GM12891 (cell line): Measurements from ENCODE around the gene UBASH3B.

Experiments
- DNase-seq: peaks from one replicate; pipeline ENCODE4 v3.0.0; 2011; ENCODE audit warnings: low spot score; ENCODE audit not compliant: insufficient read length
- FAIRE-seq: peaks from 2 replicates; lab custom pipeline; 2011; peaks lifted over from hg19 to GRCh38; lab: Jason Lieb, UNC
- PAX5 ChIP-seq: IDR thresholded peaks from 2 replicates; pipeline ENCODE4 v1.6.1; 2011; ENCODE audit warnings: low read length, moderate library complexity, mild to moderate bottlenecking; ENCODE audit not compliant: insufficient read depth, severe bottlenecking
- POLR2A ChIP-seq: IDR thresholded peaks from 2 replicates; pipeline ENCODE4 v1.6.1; 2011; ENCODE audit warnings: low read depth, low read length, control low read depth
- POLR2AphosphoS5 ChIP-seq: IDR thresholded peaks from 2 replicates; pipeline ENCODE4 v1.6.1; 2011; ENCODE audit warnings: low read depth, low read length, control low read depth
- POU2F2 ChIP-seq: IDR thresholded peaks from 2 replicates; pipeline ENCODE4 v1.6.1; 2011; ENCODE audit warnings: low read depth, mild to moderate bottlenecking, control low read depth, low read length, moderate library complexity
- SPI1 ChIP-seq: IDR thresholded peaks from 2 replicates; pipeline ENCODE4 v1.6.1; 2011; ENCODE audit warnings: low read depth, low read length, control low read depth
- TAF1 ChIP-seq: IDR thresholded peaks from 2 replicates; pipeline ENCODE4 v1.6.1; 2011; ENCODE audit warnings: low read depth, low read length, control low read depth

UBASH3B gene

GRCh38 chr11:122737951-122738693, 82.6 kb downstream of the UBASH3B start:
- FAIRE-seq (peak; percentile 35), DNase-seq (no peak)
- TF ChIP-seq POLR2AphosphoS5 (no peak), PAX5 (no peak)

GRCh38 chr11:122741613-122742300, 86.2 kb downstream of the UBASH3B start:
- FAIRE-seq, result no peak
- DNase-seq, result no peak
- no peak for TF ChIP-seq PAX5
- TF ChIP-seq SPI1, result no peak
- TF ChIP-seq POLR2AphosphoS5, result no peak
- no peak for TF ChIP-seq POLR2A
- no peak for TF ChIP-seq POU2F2
- TF ChIP-seq TAF1, result no peak

- TF ChIP-seq PAX5 (no peak), SPI1 (no peak), POLR2AphosphoS5 (no peak), POLR2A (no peak), POU2F2 (no peak), TAF1 (no peak)
- FAIRE-seq (no peak), DNase-seq (no peak)
Observed at GRCh38 chr11:122742301-122743018, 86.9 kb downstream of the UBASH3B start.

- TF ChIP-seq POLR2AphosphoS5, result no peak
- TF ChIP-seq SPI1, result no peak
- no peak for TF ChIP-seq POU2F2
- DNase-seq (no peak), FAIRE-seq (peak; percentile 83)
Observed at GRCh38 chr11:122743097-122743741, 87.7 kb downstream of the UBASH3B start.

- no peak for TF ChIP-seq PAX5
- peak; percentile 57 for TF ChIP-seq POLR2A
- TF ChIP-seq TAF1, result no peak
- TF ChIP-seq POLR2AphosphoS5, result peak; percentile 29; the same call in 1 of the 2 replicates
- peak; percentile 69; the same call in 1 of the 2 replicates for TF ChIP-seq POU2F2
- peak; percentile 75 for TF ChIP-seq SPI1
- DNase-seq (peak; percentile 37), FAIRE-seq (no peak)
Observed at GRCh38 chr11:122743949-122744348, 88.4 kb downstream of the UBASH3B start.

GRCh38 chr11:122744357-122744756, 88.8 kb downstream of the UBASH3B start:
- TF ChIP-seq POLR2AphosphoS5 (0 out of 2 replicates have a peak, but pooled peaks have one; percentile 14), SPI1 (no peak)
- DNase-seq, result no peak
- peak; percentile 100 for FAIRE-seq

- DNase-seq, result no peak
- TF ChIP-seq SPI1, result no peak
- TF ChIP-seq TAF1, result no peak
- TF ChIP-seq PAX5, result no peak
- no peak for TF ChIP-seq POU2F2
- TF ChIP-seq POLR2A, result no peak
- TF ChIP-seq POLR2AphosphoS5, result no peak
- no peak for FAIRE-seq
Observed at GRCh38 chr11:122745111-122745510, 89.6 kb downstream of the UBASH3B start.

GRCh38 chr11:122746050-122746478, 90.5 kb downstream of the UBASH3B start:
- DNase-seq (peak; percentile 56), FAIRE-seq (peak; percentile 99)
- peak; percentile 37; the same call in 1 of the 2 replicates for TF ChIP-seq POLR2A
- peak; percentile 48 for TF ChIP-seq TAF1
- TF ChIP-seq POLR2AphosphoS5, result 0 out of 2 replicates have a peak, but pooled peaks have one; percentile 24
- TF ChIP-seq PAX5, result peak; percentile 41
- peak; percentile 59 for TF ChIP-seq SPI1
- TF ChIP-seq POU2F2, result peak; percentile 56

GRCh38 chr11:122746611-122747244, 91.2 kb downstream of the UBASH3B start:
- no peak for TF ChIP-seq PAX5
- TF ChIP-seq TAF1, result no peak
- no peak for TF ChIP-seq SPI1
- peak; percentile 33 for FAIRE-seq
- no peak for DNase-seq

- no peak for TF ChIP-seq POLR2A
- TF ChIP-seq SPI1, result no peak
- TF ChIP-seq PAX5, result no peak
- TF ChIP-seq TAF1, result no peak
- no peak for TF ChIP-seq POLR2AphosphoS5
- no peak for TF ChIP-seq POU2F2
- no peak for DNase-seq
Observed at GRCh38 chr11:122747351-122747781, 91.8 kb downstream of the UBASH3B start.

More at GRCh38 chr11:122747351-122747781, 91.8 kb downstream of the UBASH3B start:
- FAIRE-seq, result no peak
